Measurements from ENCODE around the gene MED12L.
"Not testable (repeated sequence)": the region's sequence is repeated elsewhere in the genome, so short reads cannot be mapped to it uniquely, and the experiment has no call there.

Gene MED12L

DNA sequence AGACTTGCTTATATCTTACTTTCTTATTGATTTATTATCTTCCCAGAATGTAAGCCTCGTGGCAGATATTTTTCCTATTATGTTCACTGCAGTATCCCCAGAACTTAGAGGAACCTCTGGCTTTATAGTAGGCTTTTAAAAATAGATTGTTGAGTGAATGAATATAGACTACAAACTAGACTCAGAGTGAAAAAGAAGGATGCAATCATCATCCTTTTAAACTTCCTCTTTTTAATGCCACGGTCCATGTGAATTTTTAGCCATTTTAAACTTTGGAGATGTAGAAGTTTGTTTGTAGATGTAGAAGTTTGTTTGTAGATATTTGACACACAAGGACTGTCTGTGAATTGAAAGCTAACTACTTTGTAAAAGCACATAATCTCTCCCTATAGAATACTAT, 306.3 kb downstream of the MED12L start:
- Mint-ChIP-seq H3K27me3 (ENCODE audit: low read depth) (no peaks in the 10 kb centered on the region), H3K27ac (no peak overlapping the region), H3K4me3 (no peak overlapping the region), H3K36me3 (ENCODE audit: low read depth) (peaks cover 40% of the 10 kb centered on the region), H3K4me1 (no peaks in the 10 kb centered on the region), H3K9me3 (no peaks in the 10 kb centered on the region)
- TF ChIP-seq, protein P1, sequence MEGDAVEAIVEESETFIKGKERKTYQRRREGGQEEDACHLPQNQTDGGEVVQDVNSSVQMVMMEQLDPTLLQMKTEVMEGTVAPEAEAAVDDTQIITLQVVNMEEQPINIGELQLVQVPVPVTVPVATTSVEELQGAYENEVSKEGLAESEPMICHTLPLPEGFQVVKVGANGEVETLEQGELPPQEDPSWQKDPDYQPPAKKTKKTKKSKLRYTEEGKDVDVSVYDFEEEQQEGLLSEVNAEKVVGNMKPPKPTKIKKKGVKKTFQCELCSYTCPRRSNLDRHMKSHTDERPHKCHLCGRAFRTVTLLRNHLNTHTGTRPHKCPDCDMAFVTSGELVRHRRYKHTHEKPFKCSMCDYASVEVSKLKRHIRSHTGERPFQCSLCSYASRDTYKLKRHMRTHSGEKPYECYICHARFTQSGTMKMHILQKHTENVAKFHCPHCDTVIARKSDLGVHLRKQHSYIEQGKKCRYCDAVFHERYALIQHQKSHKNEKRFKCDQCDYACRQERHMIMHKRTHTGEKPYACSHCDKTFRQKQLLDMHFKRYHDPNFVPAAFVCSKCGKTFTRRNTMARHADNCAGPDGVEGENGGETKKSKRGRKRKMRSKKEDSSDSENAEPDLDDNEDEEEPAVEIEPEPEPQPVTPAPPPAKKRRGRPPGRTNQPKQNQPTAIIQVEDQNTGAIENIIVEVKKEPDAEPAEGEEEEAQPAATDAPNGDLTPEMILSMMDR (IDR thresholded peaks at IDR 0.05; ENCODE audit: unreplicated experiment in 3 of 3): no peak

DNA sequence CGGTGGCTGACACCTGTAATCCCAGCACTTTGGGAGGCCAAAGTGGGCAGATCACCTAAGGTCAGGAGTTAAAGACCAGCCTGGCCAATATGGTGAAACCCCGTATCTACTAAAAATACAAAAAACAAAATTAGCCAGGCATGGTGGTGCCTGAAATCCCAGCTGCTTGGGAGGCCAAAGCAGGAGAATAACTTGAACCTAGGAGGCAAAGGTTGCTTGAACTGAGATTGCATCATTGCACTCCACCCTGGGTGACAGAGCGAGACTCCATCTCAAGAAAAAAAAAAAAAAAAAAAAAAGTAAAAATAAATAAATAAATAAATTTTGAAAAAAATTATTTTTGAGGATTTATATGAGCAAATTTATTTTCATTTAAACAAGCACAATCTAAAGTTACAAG, 306.7 kb downstream of the MED12L start:
- not testable (repeated sequence) for H3K9me3 Mint-ChIP-seq; H3K4me1 Mint-ChIP-seq; H3K4me3 Mint-ChIP-seq; H3K27ac Mint-ChIP-seq; H3K27me3 Mint-ChIP-seq (ENCODE audit: low read depth)
- peaks cover 40% of the 10 kb centered on the region for H3K36me3 Mint-ChIP-seq (ENCODE audit: low read depth)

DNA sequence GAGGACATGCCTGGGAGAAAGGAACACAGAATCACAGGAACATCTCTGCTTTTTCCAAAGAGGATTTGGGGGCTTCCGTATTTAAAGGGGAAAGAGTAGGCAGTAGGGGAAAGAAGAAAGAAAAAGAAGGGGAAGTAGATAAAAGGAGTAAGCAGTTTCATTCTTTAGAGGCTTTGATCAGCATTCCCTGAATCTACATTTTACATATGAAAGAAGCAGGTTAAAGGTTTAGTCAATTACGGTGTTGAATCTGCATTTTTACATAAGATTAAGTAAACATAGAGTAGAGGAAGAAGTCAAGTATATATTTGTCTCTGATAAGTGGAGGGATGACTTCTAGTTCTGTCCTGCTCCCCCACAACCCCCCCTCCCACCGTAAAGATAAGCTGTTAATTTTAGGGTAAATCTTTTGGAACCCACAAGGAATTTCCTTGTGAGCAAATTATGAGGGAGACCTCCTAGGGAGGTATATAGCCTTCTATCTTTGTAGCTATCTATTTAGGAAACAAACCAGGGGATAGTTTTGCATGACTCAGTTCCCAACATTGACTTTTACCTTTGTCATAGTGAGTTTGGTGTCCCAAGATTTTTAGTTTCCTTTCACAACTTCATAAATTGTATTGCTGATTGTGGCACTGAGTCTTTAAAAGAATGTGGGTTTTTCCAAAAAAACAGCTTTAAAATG, 307.8 kb downstream of the MED12L start:
- H3K27me3 Mint-ChIP-seq (ENCODE audit: low read depth): no peaks in the 10 kb centered on the region
- H3K9me3 Mint-ChIP-seq: no peaks in the 10 kb centered on the region
- H3K27ac Mint-ChIP-seq: no peak overlapping the region
- TF ChIP-seq, protein P1 (IDR thresholded peaks at IDR 0.05; ENCODE audit: unreplicated experiment in 3 of 3): no peak
- H3K36me3 Mint-ChIP-seq (ENCODE audit: low read depth): peaks cover 36% of the 10 kb centered on the region
- H3K4me1 Mint-ChIP-seq: no peaks in the 10 kb centered on the region
- no peak overlapping the region for H3K4me3 Mint-ChIP-seq

DNA sequence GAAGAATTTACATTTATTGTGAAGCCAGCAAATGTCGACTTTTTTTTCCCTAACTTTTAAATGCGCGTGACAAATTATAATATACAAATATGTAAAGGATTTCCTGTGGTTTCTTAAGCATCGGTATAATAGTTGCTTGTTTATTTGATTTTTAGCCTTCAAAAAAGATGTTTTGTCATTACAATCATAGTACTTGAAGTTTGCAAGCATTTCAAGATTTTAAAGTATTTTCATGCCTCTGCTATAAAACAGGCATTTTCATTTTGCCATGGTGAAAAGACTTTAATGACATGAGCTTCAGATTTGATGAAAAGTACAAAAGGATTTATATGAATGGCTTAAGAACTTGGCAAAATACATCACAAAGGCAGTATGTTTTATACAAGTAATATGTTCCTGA, 308.5 kb downstream of the MED12L start:
- Mint-ChIP-seq H3K9me3 (no peaks in the 10 kb centered on the region), H3K36me3 (ENCODE audit: low read depth) (peaks cover 36% of the 10 kb centered on the region), H3K27me3 (ENCODE audit: low read depth) (no peaks in the 10 kb centered on the region), H3K27ac (no peak overlapping the region), H3K4me1 (no peaks in the 10 kb centered on the region), H3K4me3 (no peak overlapping the region)
- TF ChIP-seq, protein P1 (IDR thresholded peaks at IDR 0.05; ENCODE audit: unreplicated experiment in 3 of 3): no peak

DNA sequence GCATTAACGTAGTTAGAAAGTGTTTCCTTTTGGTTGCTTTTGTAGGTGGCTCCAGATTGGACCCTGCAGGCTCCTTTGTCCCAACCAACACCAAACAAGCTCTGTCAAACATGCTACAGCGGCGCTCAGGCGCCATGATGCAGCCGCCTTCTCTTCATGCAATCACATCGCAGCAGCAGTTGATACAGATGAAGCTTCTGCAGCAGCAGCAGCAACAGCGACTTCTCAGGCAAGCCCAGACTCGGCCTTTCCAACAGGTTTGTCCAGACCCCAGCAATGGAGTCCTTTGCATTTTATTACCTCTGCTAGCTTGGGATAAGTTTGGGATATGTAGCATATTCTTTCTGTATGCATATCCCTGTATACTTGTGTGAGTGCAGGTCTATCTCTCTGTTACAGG, 309.1 kb downstream of the MED12L start:
- Mint-ChIP-seq H3K36me3 (ENCODE audit: low read depth) (peaks cover 32% of the 10 kb centered on the region), H3K27ac (no peak overlapping the region), H3K27me3 (ENCODE audit: low read depth) (no peaks in the 10 kb centered on the region), H3K9me3 (no peaks in the 10 kb centered on the region), H3K4me1 (no peaks in the 10 kb centered on the region), H3K4me3 (no peak overlapping the region)
- TF ChIP-seq, protein P1 (IDR thresholded peaks at IDR 0.05; ENCODE audit: unreplicated experiment in 3 of 3): no peak

DNA sequence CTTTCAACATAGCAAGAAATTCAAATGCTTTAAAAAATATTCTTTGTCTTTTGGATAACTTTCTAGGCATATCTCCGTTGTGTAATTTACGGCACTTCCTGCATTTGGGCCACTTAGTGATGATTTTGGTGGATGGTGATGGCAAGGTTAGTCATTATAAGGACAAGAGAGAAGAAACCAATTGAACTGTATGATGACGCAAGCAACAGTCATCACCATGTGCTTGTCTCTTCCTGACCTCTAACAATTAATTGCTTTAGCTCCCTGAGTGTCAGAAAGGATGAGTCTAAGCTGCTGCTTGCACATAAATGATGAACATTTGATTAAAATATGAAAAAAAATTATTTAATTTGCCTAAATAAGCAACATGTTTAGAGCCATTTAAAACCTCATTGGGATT, 310.3 kb downstream of the MED12L start:
- Mint-ChIP-seq H3K4me3 (no peak overlapping the region), H3K4me1 (no peaks in the 10 kb centered on the region), H3K27ac (no peak overlapping the region), H3K27me3 (ENCODE audit: low read depth) (no peaks in the 10 kb centered on the region), H3K36me3 (ENCODE audit: low read depth) (peaks cover 29% of the 10 kb centered on the region), H3K9me3 (no peaks in the 10 kb centered on the region)
- TF ChIP-seq, protein P1 (IDR thresholded peaks at IDR 0.05; ENCODE audit: unreplicated experiment in 3 of 3): no peak

Data from nephron (organoid).